Endothelial cell of umbilical vein (primary cell): ENCODE data around the gene NEK4. TPM values are rescaled to one million over a fixed set of nuclear protein-coding genes. Genes with fewer than 3 reads are reported as not detected.

Source experiments
- BruUV-seq: library from RNA; stranded (reverse); fragments of 400-500 nt; replicated peaks from 2 replicates; lab custom pipeline; 2021; lab: Mats Ljungman, UMichigan
- CTCF ChIA-PET: fragments of 300-600, 350-600 bp; sonication (Branson Sonifier 250); formaldehyde crosslinking; loops from one replicate; lab custom pipeline; 2021; ENCODE audit warnings: antibody characterized with exemption, inconsistent platforms; lab: Charles Lee
- POLR2A ChIA-PET: fragments of 300-600, 350-600 bp; sonication (Branson Sonifier 250); formaldehyde crosslinking; loops from one replicate; lab custom pipeline; 2021; ENCODE audit warnings: antibody characterized with exemption, inconsistent platforms; lab: Charles Lee
- DNase-seq: peaks from one replicate; pipeline ENCODE4 v3.0.0-alpha.2; 2011; ENCODE audit warnings: low read depth, low spot score
- FAIRE-seq: peaks from 2 replicates; lab custom pipeline; 2011; peaks lifted over from hg19 to GRCh38; lab: Jason Lieb, UNC
- H2AFZ ChIP-seq: 2 replicates; pipeline ENCODE4 v1.6.0; 2012; ENCODE audit warnings: low read depth, low read length, control low read depth, inconsistent platforms
- H3K27ac ChIP-seq: 2 replicates; pipeline ENCODE4 v1.5.1; 2011; ENCODE audit warnings: low read depth, mild to moderate bottlenecking, control low read depth, low read length, moderate library complexity; ENCODE audit not compliant: insufficient read depth
- H3K27me3 ChIP-seq, 2 experiments: 2 replicates each; pipeline versions ENCODE4 v1.6.0 to v1.6.1; 2011; ENCODE audit warnings: low read length in 2 of 2, mixed read lengths in 1 of 2; ENCODE audit not compliant: control insufficient read depth in 2 of 2, insufficient read depth in 2 of 2
- H3K36me3 ChIP-seq, 2 experiments: 2 replicates in 1 of 2; 3 replicates in 1 of 2; pipeline ENCODE4 v1.5.1; 2011; ENCODE audit warnings: low read length in 2 of 2, mild to moderate bottlenecking in 1 of 2, moderate library complexity in 1 of 2; ENCODE audit not compliant: control insufficient read depth in 2 of 2, insufficient read depth in 2 of 2; ENCODE audit errors: extremely low read depth in 1 of 2
- H3K4me1 ChIP-seq: 3 replicates; pipeline ENCODE4 v1.5.1; 2011; ENCODE audit warnings: mild to moderate bottlenecking, low read length; ENCODE audit not compliant: control insufficient read depth, insufficient read depth; ENCODE audit errors: extremely low read depth
- H3K4me2 ChIP-seq: 2 replicates; pipeline ENCODE4 v1.6.1; 2011; ENCODE audit warnings: low read length, control low read depth, mixed read lengths; ENCODE audit not compliant: insufficient read depth
- H3K4me3 ChIP-seq, 3 experiments: fragments of 200-600 bp in 1 of 3; sonication (generic), shearing (Covaris generic) in 1 of 3; replicated peaks in 1 of 3; 2 replicates each; pipeline ENCODE4 v1.5.1; 2011 to 2016; ENCODE audit warnings: control low read depth in 3 of 3, low read length in 3 of 3, mild to moderate bottlenecking in 2 of 3, inconsistent platforms in 1 of 3, low read depth in 1 of 3, moderate library complexity in 1 of 3; ENCODE audit not compliant: insufficient read depth in 1 of 3
- H3K79me2 ChIP-seq: 2 replicates; pipeline ENCODE4 v1.6.0; 2012; ENCODE audit warnings: low read length, inconsistent platforms; ENCODE audit not compliant: control insufficient read depth, insufficient read depth
- H3K9ac ChIP-seq: replicated peaks from 2 replicates; pipeline ENCODE3; 2011; ENCODE audit warnings: low read length, control low read depth; ENCODE audit not compliant: insufficient read depth; ENCODE audit errors: extremely low read depth
- H3K9me1 ChIP-seq: replicated peaks from 3 replicates; pipeline ENCODE4 v1.6.0; 2011; ENCODE audit warnings: mild to moderate bottlenecking, low read length; ENCODE audit not compliant: control insufficient read depth, insufficient read depth; ENCODE audit errors: extremely low read depth
- H3K9me3 ChIP-seq: replicated peaks from 2 replicates; pipeline ENCODE4 v1.5.1; 2012; ENCODE audit warnings: low read length, inconsistent platforms; ENCODE audit not compliant: control insufficient read depth, insufficient read depth
- H4K20me1 ChIP-seq: replicated peaks from 2 replicates; pipeline ENCODE3; 2011; ENCODE audit warnings: mild to moderate bottlenecking, low read length; ENCODE audit not compliant: control insufficient read depth, insufficient read depth; ENCODE audit errors: extremely low read depth
- CTCF ChIP-seq, 2 donors: IDR thresholded peaks; 1 replicate in 1 of 2; 2 replicates in 1 of 2; pipeline ENCODE4 v1.5.1; 2011; ENCODE audit warnings: low read length in 2 of 2, mild to moderate bottlenecking in 2 of 2, moderate library complexity in 2 of 2, control low read depth in 1 of 2, inconsistent platforms in 1 of 2, low read depth in 1 of 2; ENCODE audit not compliant: insufficient read depth in 1 of 2; ENCODE audit errors: extremely low read depth in 1 of 2
- EZH2 ChIP-seq: IDR thresholded peaks from 2 replicates; pipeline ENCODE4 v1.6.1; 2012; ENCODE audit warnings: borderline replicate concordance, low read depth, mild to moderate bottlenecking, moderate library complexity, low read length, inconsistent platforms; ENCODE audit not compliant: severe bottlenecking
- FOS ChIP-seq: IDR thresholded peaks from 2 replicates; pipeline ENCODE4 v1.6.1; 2011; ENCODE audit warnings: mild to moderate bottlenecking, low read length, moderate library complexity, borderline replicate concordance; ENCODE audit not compliant: insufficient read depth
- GATA2 ChIP-seq: IDR thresholded peaks from 2 replicates; pipeline ENCODE4 v1.7.0; 2011; ENCODE audit warnings: low read depth, mild to moderate bottlenecking, moderate library complexity, mixed read lengths, low read length; ENCODE audit not compliant: insufficient read length, insufficient read depth
- JUN ChIP-seq: IDR thresholded peaks from 2 replicates; pipeline ENCODE4 v1.6.1; 2011; ENCODE audit warnings: borderline replicate concordance, low read depth; ENCODE audit not compliant: insufficient read length, insufficient read depth
- MAX ChIP-seq: IDR thresholded peaks from 2 replicates; pipeline ENCODE4 v1.6.1; 2011; ENCODE audit not compliant: insufficient read depth, insufficient read length
- MYC ChIP-seq: IDR thresholded peaks from one replicate; pipeline ENCODE4 v1.6.1; 2011; ENCODE audit warnings: mild to moderate bottlenecking, low read depth, low read length
- POLR2A ChIP-seq: IDR thresholded peaks from 2 replicates; pipeline ENCODE4 v1.6.1; 2012; ENCODE audit warnings: low read depth, mild to moderate bottlenecking, control low read depth, low read length
- POLR2AphosphoS5 ChIP-seq: IDR thresholded peaks from 2 replicates; pipeline ENCODE4 v1.6.1; 2012; ENCODE audit warnings: low read depth, mild to moderate bottlenecking, control low read depth, low read length, moderate library complexity; ENCODE audit not compliant: insufficient read depth
- dilution Hi-C: fragments of 300-500 bp; cut with MboI; formaldehyde crosslinking; loops from one replicate; pipeline ENCODE4 v1.15.0; 2019; ENCODE audit warnings: low sequenced_read_pairs; ENCODE audit not compliant: extremely low pct_ligation_motif_present
- intact Hi-C: fragments of 100-400 bp; cut with micrococcal nuclease; formaldehyde crosslinking; loops from one replicate; pipeline ENCODE4 v1.10.0; 2022
- polyA plus RNA-seq, 4 experiments: library from polyadenylated mRNA; depleted of rRNA in 3 of 4; stranded (reverse) in 3 of 4; unstranded in 1 of 4; fragments of >200 nt; gene quantifications; 2 replicates each; pipeline versions ENCODE4 v1.2.1 to v1.2.3, GENCODE V29; 2011 to 2012; ENCODE audit warnings: missing spikeins in 1 of 4
- total RNA-seq: library from RNA; stranded (reverse); gene quantifications from 2 replicates; pipeline ENCODE4 v1.2.3, GENCODE V29; 2021

NEK4 gene
- total and polyA plus RNA-seq, 2 donors (not counting 3 experiments of a cell fraction or from before 2014, with no cell fraction given), result 4.4 to 20.8 TPM

GRCh38 chr3:52817860-52818259, 47.1 kb upstream of the NEK4 start:
- Histone ChIP-seq H3K79me2 (no peaks in the 10 kb centered on the region), H3K9me1 (no peaks in the 10 kb centered on the region), H3K36me3 (no peaks in the 10 kb centered on the region), H3K27ac (no peak overlapping the region), H3K4me2 (no peak overlapping the region), H3K4me1 (no peaks in the 10 kb centered on the region), H4K20me1 (no peaks in the 10 kb centered on the region), H3K9ac (no peak overlapping the region), H3K4me3 (no peak overlapping the region), H2AFZ (no peak overlapping the region), H3K9me3 (no peaks in the 10 kb centered on the region), H3K27me3 (no peaks in the 10 kb centered on the region)
- intact Hi-C loops, result no loop called here
- dilution Hi-C loops, result no loop called here
- BruUV-seq, result no TSS peak
- ChIA-PET POLR2A (no interaction called here), CTCF (no interaction called here)
- TF ChIP-seq POLR2AphosphoS5 (no peak), MAX (no peak)
- DNase-seq, result no peak
- no peak for FAIRE-seq

- Histone ChIP-seq H3K4me3 (no peak overlapping the region), H3K36me3 (no peaks in the 10 kb centered on the region), H3K4me2 (no peak overlapping the region), H3K4me1 (no peaks in the 10 kb centered on the region), H3K27me3 (no peaks in the 10 kb centered on the region), H3K27ac (no peak overlapping the region), H4K20me1 (no peaks in the 10 kb centered on the region), H2AFZ (no peak overlapping the region), H3K9me3 (no peaks in the 10 kb centered on the region), H3K9ac (no peak overlapping the region), H3K79me2 (no peaks in the 10 kb centered on the region), H3K9me1 (no peaks in the 10 kb centered on the region)
- DNase-seq, result no peak
- TF ChIP-seq POLR2A (no peak), MAX (no peak), POLR2AphosphoS5 (no peak), CTCF (IDR thresholded peaks at IDR 0.05; ENCODE audit: extremely low read depth in 1 of 2, insufficient read depth in 1 of 2, low read depth in 1 of 2, low read length in 2 of 2) (no peak), EZH2 (no peak), JUN (no peak), FOS (no peak), MYC (no peak), GATA2 (no peak)
- intact Hi-C loops, result no loop called here
- ChIA-PET POLR2A (no interaction called here), CTCF (no interaction called here)
- no TSS peak for BruUV-seq
- FAIRE-seq, result no peak
- dilution Hi-C loops, result no loop called here
Observed at GRCh38 chr3:52817221-52817620, 46.5 kb upstream of the NEK4 start.
